ENCODE data around the gene SPATA7. TPM values are rescaled to one million over a fixed set of nuclear protein-coding genes. Genes with fewer than 3 reads are reported as not detected.

Gene SPATA7
- total and polyA plus RNA-seq, 9 of the 15 experiments (the other 6 are each of a cell fraction or from before 2014, with no cell fraction given): 0.80 to 3.3 (median 2.5) TPM

- Histone ChIP-seq H3K9ac (ENCODE audit: insufficient read depth in 1 of 2, low read depth in 2 of 2, low read length in 2 of 2) (no peak overlapping the region), H2AFZ (ENCODE audit: low read depth, low read length) (no peak overlapping the region), H3K4me3 (no peak overlapping the region), H4K20me1 (replicated peaks; ENCODE audit: control insufficient read depth, insufficient read depth, low read length) (no peaks in the 10 kb centered on the region), H3K9me1 (ENCODE audit: control insufficient read depth, insufficient read depth, low read length) (no peaks in the 10 kb centered on the region), H3K27me3 (ENCODE audit: control insufficient read depth in 2 of 2, insufficient read depth in 2 of 2, low read length in 2 of 2) (no peaks in the 10 kb centered on the region), H3K4me2 (ENCODE audit: insufficient read depth, low read length) (no peak overlapping the region), H3K9me3 (replicated peaks; ENCODE audit: control insufficient read depth, insufficient read depth, low read depth, low read length) (no peaks in the 10 kb centered on the region), H3K27ac (ENCODE audit: extremely low read depth, low read depth, low read length) (no peak overlapping the region), H3K4me1 (replicated peaks in 1 of 2; ENCODE audit: control insufficient read depth in 2 of 2, insufficient read depth in 2 of 2, low read length in 2 of 2) (no peaks in the 10 kb centered on the region), H3K79me2 (ENCODE audit: control insufficient read depth, insufficient read depth, low read length) (no peaks in the 10 kb centered on the region), H3K36me3 (ENCODE audit: control insufficient read depth, insufficient read depth, low read length) (no peaks in the 10 kb centered on the region)
- ChIA-PET POLR2A (no interaction called here), CTCF (ENCODE audit: low intra/inter-chr PET ratio) (no interaction called here)
- FAIRE-seq: no peak
- WGBS (ENCODE audit: insufficient coverage, low coverage, missing lambda C conversion rate): 14% methylated on average over 4 of the region's 4 CpGs
- DNase-seq (ENCODE audit: extremely low read depth in 1 of 4, low spot score in 3 of 4): no peak
- TF ChIP-seq SRSF7 (optimal IDR thresholded peaks at IDR 0.05; ENCODE audit: low read depth, low read length) (no peak), POU5F1 (IDR thresholded peaks at IDR 0.05; ENCODE audit: borderline replicate concordance, low read depth, low read length, partially characterized antibody) (no peak), TFAM (CRISPR knock-in tag; conservative IDR thresholded peaks at IDR 0.05) (no peak), LEF1 (IDR thresholded peaks at IDR 0.05) (no peak), ZNF24 (IDR thresholded peaks at IDR 0.05) (no peak), HDAC3 (IDR thresholded peaks at IDR 0.05; ENCODE audit: borderline replicate concordance, partially characterized antibody) (no peak), DMBX1 (CRISPR knock-in tag; IDR thresholded peaks at IDR 0.05; ENCODE audit: borderline replicate concordance) (no peak), NCOA1 (IDR thresholded peaks at IDR 0.05; ENCODE audit: low read depth) (no peak), RBM34 (IDR thresholded peaks at IDR 0.05; ENCODE audit: borderline replicate concordance, insufficient read depth, low read length) (no peak), POLR2AphosphoS5 (IDR thresholded peaks at IDR 0.05; ENCODE audit: control insufficient read depth, insufficient read depth, low read depth, low read length) (no peak)
- TF ChIP-seq, protein P1, sequence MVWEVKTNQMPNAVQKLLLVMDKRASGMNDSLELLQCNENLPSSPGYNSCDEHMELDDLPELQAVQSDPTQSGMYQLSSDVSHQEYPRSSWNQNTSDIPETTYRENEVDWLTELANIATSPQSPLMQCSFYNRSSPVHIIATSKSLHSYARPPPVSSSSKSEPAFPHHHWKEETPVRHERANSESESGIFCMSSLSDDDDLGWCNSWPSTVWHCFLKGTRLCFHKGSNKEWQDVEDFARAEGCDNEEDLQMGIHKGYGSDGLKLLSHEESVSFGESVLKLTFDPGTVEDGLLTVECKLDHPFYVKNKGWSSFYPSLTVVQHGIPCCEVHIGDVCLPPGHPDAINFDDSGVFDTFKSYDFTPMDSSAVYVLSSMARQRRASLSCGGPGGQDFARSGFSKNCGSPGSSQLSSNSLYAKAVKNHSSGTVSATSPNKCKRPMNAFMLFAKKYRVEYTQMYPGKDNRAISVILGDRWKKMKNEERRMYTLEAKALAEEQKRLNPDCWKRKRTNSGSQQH (CRISPR knock-in tag; IDR thresholded peaks at IDR 0.05): no peak
- ATAC-seq: no peak
- intact Hi-C loops (cut with micrococcal nuclease) (no loop called here), in situ Hi-C loops (cut with MboI) (no loop called here)
- BruUV-seq (replicated peaks): no TSS peak
Measured at GRCh38 chr14:88421286-88421685, 35.8 kb downstream of the SPATA7 start.
